Loucy (cell line): ENCODE results near the gene ARF6.

ENCODE experiments used
- H2AFZ ChIP-seq: fragments of 200-600 bp; sonication (generic); 2 replicates; pipeline ENCODE4 v1.6.0; 2016; ENCODE audit warnings: antibody characterized with exemption, mild to moderate bottlenecking, low read length, moderate library complexity
- H3F3A ChIP-seq: fragments of 200-600 bp; 2 replicates; pipeline ENCODE4 v1.6.0; 2016; ENCODE audit warnings: antibody characterized with exemption, low read depth, mild to moderate bottlenecking
- H3K27me3 ChIP-seq: fragments of 200-600 bp; sonication (generic); 2 replicates; pipeline ENCODE4 v1.6.1; 2014; ENCODE audit warnings: low read length, mild to moderate bottlenecking; ENCODE audit not compliant: insufficient read depth, poor library complexity, severe bottlenecking
- H3K36me3 ChIP-seq: fragments of 200-600 bp; sonication (generic); 2 replicates; pipeline ENCODE4 v1.6.1; 2016; ENCODE audit warnings: low read length; ENCODE audit not compliant: insufficient read depth
- H3K4me1 ChIP-seq: fragments of 200-600 bp; sonication (generic); 2 replicates; pipeline ENCODE4 v1.5.1; 2014; ENCODE audit warnings: low read length, mild to moderate bottlenecking; ENCODE audit not compliant: insufficient read depth, poor library complexity, severe bottlenecking
- H3K4me2 ChIP-seq: fragments of 200-600 bp; sonication (generic); 2 replicates; pipeline ENCODE4 v1.6.0; 2014; ENCODE audit warnings: antibody characterized with exemption, low read length, low read depth, mild to moderate bottlenecking; ENCODE audit not compliant: poor library complexity, severe bottlenecking
- H3K4me3 ChIP-seq: fragments of 200-600 bp; sonication (generic); 2 replicates; pipeline ENCODE4 v1.5.1; 2014; ENCODE audit warnings: low read length, mild to moderate bottlenecking, mixed read lengths; ENCODE audit not compliant: poor library complexity, severe bottlenecking
- H3K79me2 ChIP-seq: fragments of 200-600 bp; sonication (generic); 2 replicates; pipeline ENCODE4 v1.6.1; 2014; ENCODE audit warnings: low read length; ENCODE audit not compliant: insufficient read depth
- H3K9ac ChIP-seq: fragments of 200-600 bp; sonication (generic); 2 replicates; pipeline ENCODE4 v1.6.0; 2014; ENCODE audit warnings: mild to moderate bottlenecking, low read depth, low read length, moderate library complexity; ENCODE audit not compliant: poor library complexity, severe bottlenecking
- H3K9me2 ChIP-seq: fragments of 200-600 bp; sonication (generic); replicated peaks from 2 replicates; pipeline ENCODE4 v1.6.1; 2016; ENCODE audit warnings: low read depth, low read length, mixed read lengths
- H3K9me3 ChIP-seq: fragments of 200-600 bp; sonication (generic); 2 replicates; pipeline ENCODE4 v1.6.1; 2014; ENCODE audit warnings: mild to moderate bottlenecking, antibody characterized with exemption, low read length, low read depth; ENCODE audit not compliant: insufficient read depth
- H4K20me1 ChIP-seq: fragments of 200-600 bp; sonication (generic); 2 replicates; pipeline ENCODE4 v1.6.0; 2014; ENCODE audit warnings: antibody characterized with exemption, low read length, mild to moderate bottlenecking; ENCODE audit not compliant: insufficient read depth, poor library complexity, severe bottlenecking
- EZH2phosphoT487 ChIP-seq: fragments of 200-600 bp; IDR thresholded peaks from 2 replicates; pipeline ENCODE4 v1.6.1; 2018; ENCODE audit warnings: antibody characterized with exemption, mild to moderate bottlenecking, moderate library complexity, borderline replicate concordance
- TF ChIP-seq, protein P1 (sequence below): fragments of 200-600 bp; sonication (generic); conservative IDR thresholded peaks from 2 replicates; pipeline ENCODE4 v1.5.1; 2014; ENCODE audit warnings: mild to moderate bottlenecking, antibody characterized with exemption, low read length

ARF6 gene

DNA sequence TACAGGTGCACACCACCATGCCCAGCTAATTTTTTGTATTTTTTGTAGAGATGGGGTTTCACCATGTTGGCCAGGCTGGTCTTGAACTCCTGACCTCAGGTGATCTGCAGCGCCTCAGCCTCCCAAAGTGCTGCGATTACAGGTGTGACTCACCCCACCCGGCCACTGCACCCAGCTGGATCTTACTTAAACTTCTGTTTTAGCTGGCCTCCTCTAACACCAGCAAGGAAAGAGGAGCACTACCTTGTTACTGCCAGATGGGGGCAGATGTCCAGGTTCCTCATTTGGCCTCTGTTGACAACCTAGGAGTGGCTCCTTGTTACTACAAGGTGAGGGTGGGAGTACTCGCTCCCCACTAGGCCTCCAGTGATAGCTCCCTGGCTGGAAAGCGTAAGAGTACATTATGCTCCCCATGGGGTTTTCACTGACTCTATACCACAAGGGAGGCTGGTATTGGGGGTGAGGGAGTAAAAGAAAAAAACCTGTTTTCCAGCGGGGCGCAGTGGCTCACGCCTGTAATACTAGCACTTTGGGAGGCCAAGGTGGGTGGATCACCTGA is 13.2 kb upstream of the ARF6 start:
- no peaks in the 10 kb centered on the region for H3F3A ChIP-seq
- TF ChIP-seq EZH2phosphoT487: no peak
- TF ChIP-seq, protein P1, sequence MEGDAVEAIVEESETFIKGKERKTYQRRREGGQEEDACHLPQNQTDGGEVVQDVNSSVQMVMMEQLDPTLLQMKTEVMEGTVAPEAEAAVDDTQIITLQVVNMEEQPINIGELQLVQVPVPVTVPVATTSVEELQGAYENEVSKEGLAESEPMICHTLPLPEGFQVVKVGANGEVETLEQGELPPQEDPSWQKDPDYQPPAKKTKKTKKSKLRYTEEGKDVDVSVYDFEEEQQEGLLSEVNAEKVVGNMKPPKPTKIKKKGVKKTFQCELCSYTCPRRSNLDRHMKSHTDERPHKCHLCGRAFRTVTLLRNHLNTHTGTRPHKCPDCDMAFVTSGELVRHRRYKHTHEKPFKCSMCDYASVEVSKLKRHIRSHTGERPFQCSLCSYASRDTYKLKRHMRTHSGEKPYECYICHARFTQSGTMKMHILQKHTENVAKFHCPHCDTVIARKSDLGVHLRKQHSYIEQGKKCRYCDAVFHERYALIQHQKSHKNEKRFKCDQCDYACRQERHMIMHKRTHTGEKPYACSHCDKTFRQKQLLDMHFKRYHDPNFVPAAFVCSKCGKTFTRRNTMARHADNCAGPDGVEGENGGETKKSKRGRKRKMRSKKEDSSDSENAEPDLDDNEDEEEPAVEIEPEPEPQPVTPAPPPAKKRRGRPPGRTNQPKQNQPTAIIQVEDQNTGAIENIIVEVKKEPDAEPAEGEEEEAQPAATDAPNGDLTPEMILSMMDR: peak; percentile 74
- no peaks in the 10 kb centered on the region for H3K4me1 ChIP-seq
- H3K9ac ChIP-seq: no peak overlapping the region
- no peaks in the 10 kb centered on the region for H3K36me3 ChIP-seq
- no peaks in the 10 kb centered on the region for H4K20me1 ChIP-seq
- H3K79me2 ChIP-seq: no peaks in the 10 kb centered on the region
- H3K9me3 ChIP-seq: no peaks in the 10 kb centered on the region
- no peak overlapping the region for H3K4me2 ChIP-seq
- 0 out of 2 replicates have a peak overlapping the region, but pooled peaks have one; percentile 73 for H2AFZ ChIP-seq
- H3K4me3 ChIP-seq: no peak overlapping the region
- H3K9me2 ChIP-seq: no peaks in the 10 kb centered on the region
- H3K27me3 ChIP-seq: no peaks in the 10 kb centered on the region

DNA sequence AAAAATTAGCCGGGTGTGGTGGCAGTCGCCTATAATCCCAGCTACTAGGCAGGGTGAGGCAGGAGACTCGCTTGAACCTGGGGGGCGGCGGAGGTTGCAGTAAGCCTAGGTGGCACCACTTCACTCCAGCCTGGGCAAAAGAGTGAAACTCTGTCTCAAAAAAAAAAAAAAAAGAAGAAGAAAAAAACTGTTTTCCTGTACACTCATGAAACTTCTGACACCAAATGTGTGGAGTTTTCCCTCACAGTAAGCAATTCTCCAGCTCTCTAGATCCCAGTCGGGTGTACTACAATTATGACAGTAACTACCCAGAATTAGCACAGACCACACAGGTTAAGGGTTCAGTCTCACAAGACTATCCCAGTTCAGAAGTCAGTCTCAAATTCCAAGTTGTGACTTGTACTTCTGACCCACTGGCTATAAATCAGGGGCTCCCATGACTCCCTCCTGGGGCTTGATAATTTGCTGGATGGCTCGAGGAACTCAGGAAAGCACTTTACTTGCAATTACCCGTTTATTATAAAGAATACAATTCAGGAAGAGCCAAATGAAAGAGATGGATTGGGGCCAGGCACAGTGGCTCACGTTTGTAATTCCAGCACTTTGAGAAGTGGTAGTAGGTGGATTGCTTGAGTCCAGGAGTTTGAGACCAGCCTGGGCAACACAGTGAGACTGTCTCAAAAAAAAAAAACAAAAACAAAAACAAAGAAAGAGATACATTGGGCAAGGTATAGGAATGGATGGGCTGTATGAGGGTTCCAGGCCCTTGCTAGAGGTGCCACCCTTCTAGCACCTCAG is 12.4 kb upstream of the ARF6 start:
- no peak overlapping the region for H3K4me2 ChIP-seq
- TF ChIP-seq EZH2phosphoT487: no peak
- TF ChIP-seq, protein P1: no peak
- H3K9ac ChIP-seq: no peak overlapping the region
- H3K36me3 ChIP-seq: no peaks in the 10 kb centered on the region
- no peaks in the 10 kb centered on the region for H3K9me3 ChIP-seq
- H3K4me1 ChIP-seq: no peaks in the 10 kb centered on the region
- H2AFZ ChIP-seq: no peak overlapping the region
- no peaks in the 10 kb centered on the region for H3K9me2 ChIP-seq
- no peaks in the 10 kb centered on the region for H4K20me1 ChIP-seq
- no peak overlapping the region for H3K4me3 ChIP-seq
- no peaks in the 10 kb centered on the region for H3K79me2 ChIP-seq
- H3K27me3 ChIP-seq: no peaks in the 10 kb centered on the region
- no peaks in the 10 kb centered on the region for H3F3A ChIP-seq

DNA sequence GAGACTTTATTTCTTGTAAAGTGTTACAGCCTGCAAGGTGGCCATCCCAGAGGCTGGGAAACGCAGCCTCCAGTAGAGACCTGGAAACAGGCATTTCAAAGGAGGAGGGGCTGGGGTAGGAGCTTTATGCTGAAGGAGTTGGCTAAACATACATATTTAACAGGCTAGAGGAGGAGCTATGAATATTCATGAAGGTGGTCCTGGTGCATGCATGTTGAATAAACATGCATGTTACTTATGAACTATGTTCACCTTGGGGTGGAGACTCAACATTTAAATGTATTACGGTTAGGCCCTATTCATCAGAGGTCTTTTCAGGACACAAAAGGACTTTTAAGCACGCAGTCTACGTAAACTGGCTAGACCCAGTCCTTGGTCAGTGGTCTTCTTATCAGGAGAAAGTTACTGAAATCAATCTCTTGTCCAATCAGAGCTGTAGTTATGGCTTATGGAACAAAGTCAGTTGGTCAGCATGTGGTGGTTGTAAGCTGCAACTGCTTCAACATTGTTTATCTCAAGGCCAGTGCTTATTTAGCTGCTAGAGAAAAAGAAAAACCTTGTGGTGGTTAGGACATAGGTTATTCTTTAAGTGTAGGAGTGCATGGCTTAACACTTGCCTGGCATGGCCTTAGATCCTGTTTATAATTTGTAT is 11.4 kb upstream of the ARF6 start:
- no peak overlapping the region for H3K4me2 ChIP-seq
- H3F3A ChIP-seq: no peaks in the 10 kb centered on the region
- no peaks in the 10 kb centered on the region for H3K9me3 ChIP-seq
- no peak overlapping the region for H3K9ac ChIP-seq
- H3K36me3 ChIP-seq: no peaks in the 10 kb centered on the region
- no peak overlapping the region for H3K4me3 ChIP-seq
- H3K4me1 ChIP-seq: no peaks in the 10 kb centered on the region
- no peaks in the 10 kb centered on the region for H3K79me2 ChIP-seq
- TF ChIP-seq, protein P1: no peak
- no peak for TF ChIP-seq EZH2phosphoT487
- no peaks in the 10 kb centered on the region for H4K20me1 ChIP-seq
- H3K9me2 ChIP-seq: no peaks in the 10 kb centered on the region
- no peak overlapping the region for H2AFZ ChIP-seq
- no peaks in the 10 kb centered on the region for H3K27me3 ChIP-seq
